Thoracic aorta (tissue), 2 donors: ENCODE results near the gene SHROOM1. TPM values are rescaled to one million over a fixed set of nuclear protein-coding genes. Genes with fewer than 3 reads are reported as not detected.

Source experiments
- ATAC-seq: fragments of 150-250 bp; one replicate; pipeline ENCODE4 v1.8.0; 2017; ENCODE audit warnings: low read depth; ENCODE audit not compliant: insufficient number of reproducible peaks, low FRiP score
- DNase-seq: peaks from one replicate; pipeline ENCODE4 v3.0.0-alpha.2; 2020; ENCODE audit warnings: low spot score
- H3K27ac ChIP-seq, 2 donors: fragments of 200-600 bp; sonication (generic); 1 replicate in 1 of 2; 2 replicates in 1 of 2; pipeline ENCODE4 v1.5.1; 2016; ENCODE audit warnings: mild to moderate bottlenecking in 2 of 2, moderate library complexity in 2 of 2
- H3K27me3 ChIP-seq: fragments of 200-600 bp; sonication (generic); replicated peaks from 2 replicates; pipeline ENCODE4 v1.6.0; 2016; ENCODE audit warnings: mild to moderate bottlenecking; ENCODE audit not compliant: insufficient read depth
- H3K36me3 ChIP-seq: fragments of 200-600 bp; sonication (generic); one replicate; pipeline ENCODE4 v1.5.1; 2016
- H3K4me1 ChIP-seq, 2 donors: fragments of 200-600 bp; sonication (generic); 1 replicate in 1 of 2; 2 replicates in 1 of 2; pipeline versions ENCODE4 v1.5.1 to v1.6.0; 2016; ENCODE audit warnings: low read depth in 2 of 2, mild to moderate bottlenecking in 1 of 2; ENCODE audit not compliant: control insufficient read depth in 1 of 2
- H3K4me3 ChIP-seq: fragments of 200-600 bp; sonication (generic); 2 replicates; pipeline ENCODE4 v1.5.1; 2016; ENCODE audit warnings: mild to moderate bottlenecking
- H3K9me3 ChIP-seq: fragments of 200-600 bp; sonication (generic); 2 replicates; pipeline ENCODE4 v1.5.1; 2016
- total RNA-seq, 2 donors: library from RNA; depleted of rRNA; stranded (reverse); fragments of >200 nt; gene quantifications; one replicate each; pipeline versions ENCODE4 v1.1.0 to v1.2.3, GENCODE V29; 2016
- TF ChIP-seq, protein P1 (sequence below): fragments of 200-600 bp; sonication (generic); IDR thresholded peaks from one replicate; pipeline ENCODE4 v1.5.1; 2019; ENCODE audit warnings: antibody characterized with exemption

The SHROOM1 gene
- total RNA-seq, 2 donors from 2014 or later, result 13.1 to 15.4 TPM

DNA sequence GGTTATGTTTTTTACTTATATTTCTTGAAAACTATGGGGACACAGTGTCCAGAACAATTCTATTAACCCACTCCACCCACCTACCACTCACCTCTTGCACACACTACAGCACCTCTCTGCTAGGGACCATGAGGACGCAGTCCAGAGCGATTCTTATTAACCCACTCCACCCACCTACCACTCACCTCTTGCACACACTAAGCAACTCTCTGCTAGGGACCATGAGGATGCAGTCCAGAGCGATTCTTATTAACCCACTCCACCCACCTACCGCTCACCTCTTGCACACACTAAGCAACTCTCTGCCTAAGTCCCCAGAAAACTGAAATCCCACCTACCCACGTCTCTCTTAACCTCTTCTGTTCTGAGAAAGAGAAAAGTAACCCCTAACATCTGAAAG is 2.2 kb upstream of the SHROOM1 start:
- DNase-seq, result no peak
- H3K9me3 ChIP-seq, result no peaks in the 10 kb centered on the region
- H3K4me1 ChIP-seq, result peaks cover 0 to 13% of the 10 kb centered on the region in 2 donors
- no peak for ATAC-seq
- TF ChIP-seq, protein P1, sequence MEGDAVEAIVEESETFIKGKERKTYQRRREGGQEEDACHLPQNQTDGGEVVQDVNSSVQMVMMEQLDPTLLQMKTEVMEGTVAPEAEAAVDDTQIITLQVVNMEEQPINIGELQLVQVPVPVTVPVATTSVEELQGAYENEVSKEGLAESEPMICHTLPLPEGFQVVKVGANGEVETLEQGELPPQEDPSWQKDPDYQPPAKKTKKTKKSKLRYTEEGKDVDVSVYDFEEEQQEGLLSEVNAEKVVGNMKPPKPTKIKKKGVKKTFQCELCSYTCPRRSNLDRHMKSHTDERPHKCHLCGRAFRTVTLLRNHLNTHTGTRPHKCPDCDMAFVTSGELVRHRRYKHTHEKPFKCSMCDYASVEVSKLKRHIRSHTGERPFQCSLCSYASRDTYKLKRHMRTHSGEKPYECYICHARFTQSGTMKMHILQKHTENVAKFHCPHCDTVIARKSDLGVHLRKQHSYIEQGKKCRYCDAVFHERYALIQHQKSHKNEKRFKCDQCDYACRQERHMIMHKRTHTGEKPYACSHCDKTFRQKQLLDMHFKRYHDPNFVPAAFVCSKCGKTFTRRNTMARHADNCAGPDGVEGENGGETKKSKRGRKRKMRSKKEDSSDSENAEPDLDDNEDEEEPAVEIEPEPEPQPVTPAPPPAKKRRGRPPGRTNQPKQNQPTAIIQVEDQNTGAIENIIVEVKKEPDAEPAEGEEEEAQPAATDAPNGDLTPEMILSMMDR, result no peak
- H3K27me3 ChIP-seq, result no peaks in the 10 kb centered on the region
- no peaks in the 10 kb centered on the region for H3K36me3 ChIP-seq
- H3K27ac ChIP-seq, result no peak overlapping the region
- no peak overlapping the region for H3K4me3 ChIP-seq

DNA sequence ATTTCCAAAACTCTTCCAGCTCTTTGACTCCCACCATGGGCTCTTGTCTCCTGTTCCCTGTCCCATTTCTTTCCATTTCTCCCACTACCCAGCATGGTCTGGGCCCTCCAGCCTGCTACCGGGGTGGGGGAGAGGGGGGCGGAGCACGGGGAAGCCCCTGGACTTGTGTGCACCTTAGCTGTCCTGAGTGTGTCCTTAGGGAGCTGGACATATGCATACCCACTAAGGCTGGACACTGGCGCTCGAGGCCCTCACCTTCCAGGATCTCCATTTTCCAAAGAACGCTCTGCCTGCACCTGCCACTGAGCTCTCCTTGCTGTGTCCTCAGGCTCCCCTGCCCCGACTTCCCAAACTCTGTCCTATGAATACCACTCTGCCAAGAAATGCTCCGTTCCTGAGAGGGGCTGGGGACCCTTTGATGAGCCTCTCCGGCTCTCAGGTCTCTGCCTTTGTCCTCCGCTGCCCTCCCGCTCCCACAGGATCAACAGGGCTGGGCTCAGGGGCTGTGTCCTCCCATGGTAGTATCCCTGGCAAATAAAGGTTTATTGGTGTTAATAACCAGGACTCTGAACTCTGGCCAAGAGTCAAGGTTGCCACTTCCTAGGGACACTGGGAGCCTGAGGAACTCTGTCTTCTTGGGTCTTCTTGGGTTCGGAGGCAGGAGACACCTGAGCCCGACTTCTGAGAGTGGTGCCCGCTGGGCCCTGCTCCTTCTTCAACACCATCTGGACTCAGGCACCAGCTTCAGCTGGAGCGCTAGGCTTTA is 831 bp upstream of the SHROOM1 start:
- no peaks in the 10 kb centered on the region for H3K36me3 ChIP-seq
- TF ChIP-seq, protein P1, result no peak
- H3K4me1 ChIP-seq, result peaks cover 0 to 13% of the 10 kb centered on the region in 2 donors
- no peak overlapping the region for H3K27ac ChIP-seq
- H3K27me3 ChIP-seq, result no peaks in the 10 kb centered on the region
- DNase-seq (no peak), ATAC-seq (no peak)
- no peaks in the 10 kb centered on the region for H3K9me3 ChIP-seq
- peak overlapping the region; percentile 86 for H3K4me3 ChIP-seq

DNA sequence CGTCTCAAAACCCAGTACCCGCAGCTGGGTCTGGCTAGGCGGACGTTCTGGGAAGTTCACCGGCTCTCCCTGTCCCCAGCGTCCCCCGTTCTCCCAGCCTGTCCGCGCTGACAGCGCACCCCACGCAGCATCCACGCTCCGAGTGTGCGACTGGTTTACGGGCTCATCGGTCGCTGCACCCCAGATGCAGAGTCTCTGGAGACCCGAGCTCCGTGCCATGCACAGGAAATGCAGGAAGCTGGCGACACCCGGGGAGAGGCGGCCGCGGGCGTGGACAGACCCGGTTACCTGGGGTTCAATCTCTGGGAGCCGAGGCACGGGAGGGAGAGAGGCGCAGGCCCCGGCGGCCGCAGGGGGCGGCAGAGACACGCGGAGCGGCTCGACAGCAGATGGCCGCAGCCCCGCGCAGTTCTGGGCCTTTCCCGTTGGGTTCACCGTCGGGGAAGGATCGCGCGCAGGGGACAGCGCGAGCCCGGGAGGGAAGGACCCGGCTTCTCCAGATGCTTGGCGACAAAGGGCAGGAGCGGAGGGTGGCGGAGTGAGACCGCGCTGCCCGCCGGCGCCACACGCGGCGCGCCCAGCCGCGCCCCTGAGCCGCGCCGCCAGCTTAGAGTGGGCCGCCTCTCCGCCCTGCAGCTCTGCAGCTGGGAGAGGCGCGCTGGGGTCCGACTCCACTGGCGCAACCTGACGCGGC is 558 bp downstream of the SHROOM1 start:
- Histone ChIP-seq H3K4me1 (peaks cover 0 to 13% of the 10 kb centered on the region in 2 donors), H3K36me3 (no peaks in the 10 kb centered on the region), H3K4me3 (peak overlapping the region; percentile 86), H3K27ac (no peak overlapping the region), H3K9me3 (no peaks in the 10 kb centered on the region), H3K27me3 (no peaks in the 10 kb centered on the region)
- DNase-seq, result no peak
- peak; percentile 51 for ATAC-seq
- TF ChIP-seq, protein P1, result peak; percentile 85

DNA sequence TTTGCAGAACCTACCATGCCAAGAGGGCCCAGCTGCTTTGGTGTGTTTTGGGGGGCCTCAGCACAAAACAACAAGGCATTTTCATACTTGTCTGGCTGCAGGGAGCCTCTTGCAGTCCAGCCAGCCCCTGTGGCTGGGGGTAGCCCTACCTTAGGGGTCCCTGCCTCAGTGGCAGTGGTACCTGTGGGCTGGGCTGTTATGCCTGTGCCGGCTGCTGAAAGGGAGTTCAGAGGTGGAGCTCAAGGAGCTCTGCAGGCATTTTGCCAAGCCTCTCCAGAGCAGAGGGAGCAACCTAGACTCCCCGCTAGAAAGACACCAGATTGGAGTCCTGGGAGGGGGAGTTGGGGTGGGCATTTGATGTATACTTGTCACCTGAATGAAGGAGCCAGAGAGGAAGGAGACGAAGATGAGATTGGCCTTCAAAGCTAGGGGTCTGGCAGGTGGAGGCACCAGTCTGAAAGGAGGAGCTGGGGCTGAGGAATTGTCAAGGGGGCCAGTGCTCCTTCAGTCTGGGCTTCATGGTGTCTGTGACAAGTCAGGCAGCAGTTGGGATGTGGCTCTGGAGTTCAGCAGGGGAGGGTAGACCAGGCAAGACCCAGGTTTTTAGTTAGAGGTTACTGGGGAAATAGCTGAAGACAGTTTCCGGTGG is 1.5 kb downstream of the SHROOM1 start:
- Histone ChIP-seq H3K9me3 (no peaks in the 10 kb centered on the region), H3K36me3 (no peaks in the 10 kb centered on the region), H3K4me1 (peaks cover 0 to 13% of the 10 kb centered on the region in 2 donors), H3K4me3 (no peak overlapping the region), H3K27me3 (no peaks in the 10 kb centered on the region), H3K27ac (no peak overlapping the region)
- no peak for DNase-seq
- ATAC-seq, result no peak
- TF ChIP-seq, protein P1, result no peak
